GM18951 (cell line): ENCODE data around the gene MAP10.

Source experiments
- POLR2A ChIP-seq: IDR thresholded peaks from 4 replicates; pipeline ENCODE4 v1.6.1; 2011; ENCODE audit warnings: mild to moderate bottlenecking; ENCODE audit not compliant: insufficient read length, insufficient read depth; ENCODE audit errors: extremely low read depth
- in situ Hi-C: fragments of 300-500 bp; cut with MboI; formaldehyde crosslinking; loops from one replicate; pipeline ENCODE4 v1.12.0; 2022; ENCODE audit warnings: low sequenced_read_pairs, mixed read lengths, inconsistent platforms; ENCODE audit not compliant: unreplicated experiment

MAP10 gene

GRCh38 chr1:232786845-232787455, 18.3 kb upstream of the MAP10 start:
- TF ChIP-seq POLR2A, result no peak

GRCh38 chr1:232788235-232788872, 16.9 kb upstream of the MAP10 start:
- in situ Hi-C loops, result no loop called here
- TF ChIP-seq POLR2A, result no peak

More at GRCh38 chr1:232786845-232787455, 18.3 kb upstream of the MAP10 start:
- in situ Hi-C loops, result no loop called here

- no peak for TF ChIP-seq POLR2A
- in situ Hi-C loops, result no loop called here
Observed at GRCh38 chr1:232789651-232790050, 15.6 kb upstream of the MAP10 start.

- in situ Hi-C loops, result no loop called here
- TF ChIP-seq POLR2A, result no peak
Observed at GRCh38 chr1:232792949-232793348, 12.3 kb upstream of the MAP10 start.

- in situ Hi-C loops, result no loop called here
- TF ChIP-seq POLR2A, result no peak
Observed at GRCh38 chr1:232793944-232794343, 11.3 kb upstream of the MAP10 start.

- in situ Hi-C loops, result no loop called here
- TF ChIP-seq POLR2A, result no peak
Observed at GRCh38 chr1:232795497-232796053, 9.6 kb upstream of the MAP10 start.

GRCh38 chr1:232797856-232798510, 7.2 kb upstream of the MAP10 start:
- TF ChIP-seq POLR2A, result no peak
- in situ Hi-C loops, result no loop called here

- in situ Hi-C loops, result no loop called here
- no peak for TF ChIP-seq POLR2A
Observed at GRCh38 chr1:232798920-232799319, 6.3 kb upstream of the MAP10 start.

- no peak for TF ChIP-seq POLR2A
- in situ Hi-C loops, result no loop called here
Observed at GRCh38 chr1:232806186-232806510, 932 bp downstream of the MAP10 start.

GRCh38 chr1:232810856-232811255, 5.6 kb downstream of the MAP10 start:
- TF ChIP-seq POLR2A, result no peak
- in situ Hi-C loops, result no loop called here

GRCh38 chr1:232812560-232812959, 7.3 kb downstream of the MAP10 start:
- in situ Hi-C loops, result no loop called here
- no peak for TF ChIP-seq POLR2A

- in situ Hi-C loops, result no loop called here
Observed at GRCh38 chr1:232813097-232813496, 7.9 kb downstream of the MAP10 start.

GRCh38 chr1:232813760-232814159, 8.5 kb downstream of the MAP10 start:
- TF ChIP-seq POLR2A, result no peak
- in situ Hi-C loops, result no loop called here

More at GRCh38 chr1:232813097-232813496, 7.9 kb downstream of the MAP10 start:
- no peak for TF ChIP-seq POLR2A

GRCh38 chr1:232816324-232816723, 11.1 kb downstream of the MAP10 start:
- TF ChIP-seq POLR2A, result no peak

GRCh38 chr1:232818040-232818439, 12.8 kb downstream of the MAP10 start:
- in situ Hi-C loops, result no loop called here
- no peak for TF ChIP-seq POLR2A

More at GRCh38 chr1:232816324-232816723, 11.1 kb downstream of the MAP10 start:
- in situ Hi-C loops, result no loop called here
